ENCODE data around the gene ZNF628.

The ZNF628 gene

DNA sequence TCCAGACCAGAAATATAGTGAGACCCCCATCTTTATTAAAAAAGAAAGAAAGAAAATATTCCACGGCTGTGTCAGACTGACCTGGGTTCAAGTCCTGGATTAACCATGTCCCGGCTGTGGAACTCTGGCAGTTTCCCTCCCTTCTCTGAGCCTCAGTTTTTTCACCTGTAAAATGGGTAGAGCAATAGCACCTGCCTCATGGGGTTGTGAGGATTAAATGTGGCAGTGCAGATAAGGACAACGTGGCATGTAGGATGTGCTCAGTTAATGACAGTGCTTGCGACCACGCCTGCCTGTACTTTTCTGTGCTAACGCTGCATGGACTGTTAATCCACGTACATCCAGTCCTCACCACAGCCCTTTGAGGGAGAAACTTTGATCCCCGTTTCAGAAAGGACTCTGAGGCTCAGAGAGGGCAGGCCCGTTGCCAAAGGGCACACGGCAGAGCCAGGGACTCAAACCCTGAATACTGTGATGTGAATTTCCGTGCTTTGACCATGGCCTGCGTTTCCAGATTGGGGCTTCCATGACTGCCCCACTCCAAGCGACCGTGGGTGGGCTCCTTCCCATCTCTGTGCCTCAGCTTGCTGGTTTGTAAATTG is 44.4 kb downstream of the ZNF628 start:
- no peak for DNase-seq (ENCODE audit: low read depth, low spot score)
- Histone ChIP-seq H3K27ac (ENCODE audit: low read length) (no peak overlapping the region), H3K4me1 (ENCODE audit: control insufficient read depth, insufficient read depth, low read length) (no peaks in the 10 kb centered on the region), H3K27me3 (ENCODE audit: control insufficient read depth, insufficient read depth, low read length) (no peaks in the 10 kb centered on the region), H3K9me3 (ENCODE audit: control insufficient read depth, insufficient read depth, low read length) (no peaks in the 10 kb centered on the region), H3K4me3 (ENCODE audit: low read length) (no peak overlapping the region), H3K36me3 (ENCODE audit: control insufficient read depth, insufficient read depth, low read length) (no peaks in the 10 kb centered on the region)
- no CpG with 5 or more reads among the region's 14 CpGs for WGBS (ENCODE audit: insufficient coverage, insufficient read length)

- Histone ChIP-seq H3K36me3 (ENCODE audit: control insufficient read depth, insufficient read depth, low read length) (no peaks in the 10 kb centered on the region), H3K4me3 (ENCODE audit: low read length) (no peak overlapping the region), H3K27ac (ENCODE audit: low read length) (no peak overlapping the region), H3K27me3 (ENCODE audit: control insufficient read depth, insufficient read depth, low read length) (no peaks in the 10 kb centered on the region), H3K9me3 (ENCODE audit: control insufficient read depth, insufficient read depth, low read length) (no peaks in the 10 kb centered on the region), H3K4me1 (ENCODE audit: control insufficient read depth, insufficient read depth, low read length) (no peaks in the 10 kb centered on the region)
- no peak for DNase-seq (ENCODE audit: low read depth, low spot score)
- WGBS (ENCODE audit: insufficient coverage, insufficient read length), result 100% methylated on average over 5 of the region's 29 CpGs
Measured at GRCh38 chr19:55525289-55526101, 49.1 kb downstream of the ZNF628 start.

- Histone ChIP-seq H3K4me1 (ENCODE audit: control insufficient read depth, insufficient read depth, low read length) (no peaks in the 10 kb centered on the region), H3K27me3 (ENCODE audit: control insufficient read depth, insufficient read depth, low read length) (no peaks in the 10 kb centered on the region), H3K9me3 (ENCODE audit: control insufficient read depth, insufficient read depth, low read length) (no peaks in the 10 kb centered on the region), H3K4me3 (ENCODE audit: low read length) (no peak overlapping the region), H3K27ac (ENCODE audit: low read length) (no peak overlapping the region), H3K36me3 (ENCODE audit: control insufficient read depth, insufficient read depth, low read length) (no peaks in the 10 kb centered on the region)
- WGBS (ENCODE audit: insufficient coverage, insufficient read length), result no CpG with 5 or more reads among the region's 35 CpGs
- no peak for DNase-seq (ENCODE audit: low read depth, low spot score)
Measured at GRCh38 chr19:55526216-55527196, 50.1 kb downstream of the ZNF628 start.

GRCh38 chr19:55527197-55528029 is 51.0 kb downstream of the ZNF628 start:
- no CpG with 5 or more reads among the region's 22 CpGs for WGBS (ENCODE audit: insufficient coverage, insufficient read length)

DNA sequence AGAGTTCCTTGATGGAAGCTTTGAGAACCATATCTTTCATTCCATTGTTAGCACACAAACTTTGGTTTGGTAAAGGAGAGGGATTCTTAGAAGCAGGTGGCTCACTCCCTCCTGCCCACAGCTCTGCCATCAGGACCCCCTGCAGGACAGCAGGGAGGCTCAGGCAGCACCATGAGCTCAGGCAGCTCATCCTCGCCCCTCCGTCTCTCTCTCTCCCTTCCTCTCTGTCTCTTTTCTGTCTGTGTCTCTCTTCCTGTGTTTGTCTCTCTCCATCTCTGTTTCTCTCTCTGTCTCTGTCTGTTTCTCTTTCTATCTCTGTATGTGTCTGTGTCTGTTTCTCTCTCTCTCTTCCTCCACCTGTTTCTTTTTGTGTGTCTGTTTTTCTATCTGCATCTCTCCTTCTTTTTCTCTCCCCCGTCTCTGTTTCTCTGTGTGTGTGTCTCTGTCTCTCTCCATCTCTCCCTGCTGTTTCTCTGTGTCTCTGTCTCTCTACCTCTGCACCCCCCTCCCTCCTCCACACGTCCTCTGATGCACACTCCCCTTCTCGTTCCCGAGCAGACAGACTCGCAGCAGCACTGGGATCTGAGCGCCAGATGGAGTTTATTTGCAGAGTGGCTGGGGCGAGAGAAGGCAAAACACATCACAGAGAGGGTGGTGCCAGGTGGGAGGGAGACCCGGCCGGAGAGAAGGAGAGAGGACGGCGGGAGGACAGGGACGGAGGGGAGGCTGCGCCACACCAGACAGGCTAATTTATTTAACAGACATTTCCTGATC is 51.8 kb downstream of the ZNF628 start:
- H3K4me1 ChIP-seq (ENCODE audit: control insufficient read depth, insufficient read depth, low read length), result no peaks in the 10 kb centered on the region
- H3K27me3 ChIP-seq (ENCODE audit: control insufficient read depth, insufficient read depth, low read length), result no peaks in the 10 kb centered on the region
- H3K27ac ChIP-seq (ENCODE audit: low read length), result no peak overlapping the region
- no peaks in the 10 kb centered on the region for H3K9me3 ChIP-seq (ENCODE audit: control insufficient read depth, insufficient read depth, low read length)
- no peak for DNase-seq (ENCODE audit: low read depth, low spot score)
- no peaks in the 10 kb centered on the region for H3K36me3 ChIP-seq (ENCODE audit: control insufficient read depth, insufficient read depth, low read length)
- H3K4me3 ChIP-seq (ENCODE audit: low read length), result no peak overlapping the region
- no CpG with 5 or more reads among the region's 15 CpGs for WGBS (ENCODE audit: insufficient coverage, insufficient read length)

More at GRCh38 chr19:55527197-55528029, 51.0 kb downstream of the ZNF628 start:
- H3K9me3 ChIP-seq (ENCODE audit: control insufficient read depth, insufficient read depth, low read length), result no peaks in the 10 kb centered on the region
- H3K36me3 ChIP-seq (ENCODE audit: control insufficient read depth, insufficient read depth, low read length), result no peaks in the 10 kb centered on the region
- no peak overlapping the region for H3K27ac ChIP-seq (ENCODE audit: low read length)
- no peaks in the 10 kb centered on the region for H3K27me3 ChIP-seq (ENCODE audit: control insufficient read depth, insufficient read depth, low read length)
- H3K4me3 ChIP-seq (ENCODE audit: low read length), result no peak overlapping the region
- no peaks in the 10 kb centered on the region for H3K4me1 ChIP-seq (ENCODE audit: control insufficient read depth, insufficient read depth, low read length)
- no peak for DNase-seq (ENCODE audit: low read depth, low spot score)

DNA sequence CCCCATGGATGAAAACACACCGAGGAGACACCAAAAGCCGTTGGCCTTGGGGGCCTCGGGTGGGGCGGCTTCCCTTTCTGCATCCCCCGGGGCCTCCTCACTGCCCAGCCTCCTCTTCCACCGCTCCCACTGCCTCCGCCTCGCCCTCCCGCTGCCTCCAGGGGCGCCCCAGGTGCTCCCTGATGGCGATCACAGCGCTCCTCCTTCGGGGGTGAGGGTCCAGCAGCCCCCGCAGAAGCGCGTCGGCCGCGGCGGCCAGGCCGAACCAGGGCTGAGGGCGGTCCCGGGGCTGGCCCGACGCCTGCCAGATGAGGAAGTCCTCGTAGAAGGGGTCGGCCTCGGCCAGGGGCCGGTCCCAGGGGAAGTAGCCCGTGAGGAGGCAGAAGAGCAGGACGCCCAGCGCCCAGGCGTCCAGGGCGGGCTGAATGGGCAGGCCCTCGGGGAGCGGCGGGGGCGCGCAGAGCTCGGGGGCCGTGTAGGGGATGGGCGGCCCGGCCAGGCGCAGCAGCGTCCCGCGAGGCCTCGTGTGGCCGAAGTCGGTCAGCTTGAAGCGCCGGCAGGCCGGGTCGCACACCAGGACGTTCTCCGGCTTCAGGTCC is 53.3 kb downstream of the ZNF628 start:
- H3K36me3 ChIP-seq (ENCODE audit: control insufficient read depth, insufficient read depth, low read length), result no peaks in the 10 kb centered on the region
- WGBS (ENCODE audit: insufficient coverage, insufficient read length), result no CpG with 5 or more reads among the region's 56 CpGs
- no peaks in the 10 kb centered on the region for H3K27me3 ChIP-seq (ENCODE audit: control insufficient read depth, insufficient read depth, low read length)
- H3K4me1 ChIP-seq (ENCODE audit: control insufficient read depth, insufficient read depth, low read length), result no peaks in the 10 kb centered on the region
- no peak overlapping the region for H3K4me3 ChIP-seq (ENCODE audit: low read length)
- H3K9me3 ChIP-seq (ENCODE audit: control insufficient read depth, insufficient read depth, low read length), result no peaks in the 10 kb centered on the region
- no peak for DNase-seq (ENCODE audit: low read depth, low spot score)
- no peak overlapping the region for H3K27ac ChIP-seq (ENCODE audit: low read length)

DNA sequence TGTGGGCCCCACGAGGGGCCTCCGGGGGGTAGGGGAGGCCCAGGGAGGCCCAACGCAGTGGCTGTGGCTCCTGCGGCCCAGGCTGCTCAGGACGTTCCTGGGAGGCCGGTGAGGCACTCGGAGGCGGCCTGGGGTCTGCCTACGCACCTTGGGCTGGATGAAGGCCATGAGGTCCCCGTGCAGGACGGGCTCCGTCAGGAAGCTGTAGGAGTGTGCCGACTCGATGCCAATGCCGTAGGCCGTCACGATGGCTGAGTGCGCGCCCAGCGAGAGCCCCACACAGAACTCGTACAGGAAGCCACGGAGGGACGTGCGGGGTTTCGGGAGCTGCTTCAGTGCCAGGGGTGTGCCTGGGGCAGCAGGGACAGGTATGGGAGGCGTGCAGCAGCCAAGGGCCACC is 54.6 kb downstream of the ZNF628 start:
- H3K4me1 ChIP-seq (ENCODE audit: control insufficient read depth, insufficient read depth, low read length), result no peaks in the 10 kb centered on the region
- H3K4me3 ChIP-seq (ENCODE audit: low read length), result no peak overlapping the region
- no peaks in the 10 kb centered on the region for H3K9me3 ChIP-seq (ENCODE audit: control insufficient read depth, insufficient read depth, low read length)
- no peaks in the 10 kb centered on the region for H3K27me3 ChIP-seq (ENCODE audit: control insufficient read depth, insufficient read depth, low read length)
- no peak overlapping the region for H3K27ac ChIP-seq (ENCODE audit: low read length)
- DNase-seq (ENCODE audit: low read depth, low spot score), result no peak
- H3K36me3 ChIP-seq (ENCODE audit: control insufficient read depth, insufficient read depth, low read length), result no peaks in the 10 kb centered on the region
- no CpG with 5 or more reads among the region's 26 CpGs for WGBS (ENCODE audit: insufficient coverage, insufficient read length)
